GM18498 (cell line): Measurements from ENCODE around the gene TRAF4.

Experiments
- ATAC-seq: cut with Tn5 transposase; IDR thresholded peaks from one replicate; pipeline ENCODE4 v1.9.1; 2021; ENCODE audit warnings: mild to moderate bottlenecking, moderate library complexity; ENCODE audit not compliant: unreplicated experiment

TRAF4 gene

GRCh38 chr17:28743243-28744103 is at the start of gene TRAF4:
TSS of gene TRAF4 (plus strand) at chr17:28744011. CDS start at chr17:28744113, 102 bp downstream.
- peak; percentile 71 for ATAC-seq

- no peak for ATAC-seq
These were observed 45.4 kb upstream of the TRAF4 start for GRCh38 chr17:28698253-28698941.

- ATAC-seq = no peak
These were observed 43.5 kb upstream of the TRAF4 start for GRCh38 chr17:28700278-28700677.

- no peak for ATAC-seq
These were observed 42.9 kb upstream of the TRAF4 start for GRCh38 chr17:28700830-28701492.

- no peak for ATAC-seq
These were observed 41.6 kb upstream of the TRAF4 start for GRCh38 chr17:28702026-28702751.

GRCh38 chr17:28702752-28703150 is 41.1 kb upstream of the TRAF4 start:
- no peak for ATAC-seq

- no peak for ATAC-seq
These were observed 40.1 kb upstream of the TRAF4 start for GRCh38 chr17:28703552-28704218.

- no peak for ATAC-seq
These were observed 39.5 kb upstream of the TRAF4 start for GRCh38 chr17:28704219-28704858.

GRCh38 chr17:28705074-28705659 is 38.6 kb upstream of the TRAF4 start:
- ATAC-seq = no peak

GRCh38 chr17:28705728-28706334 is 38.0 kb upstream of the TRAF4 start:
- no peak for ATAC-seq

GRCh38 chr17:28706471-28707338 is 37.1 kb upstream of the TRAF4 start:
- no peak for ATAC-seq

- no peak for ATAC-seq
These were observed 36.5 kb upstream of the TRAF4 start for GRCh38 chr17:28707339-28707720.

- ATAC-seq = peak; percentile 89
These were observed 32.7 kb upstream of the TRAF4 start for GRCh38 chr17:28710861-28711722.

GRCh38 chr17:28711723-28712031 is 32.1 kb upstream of the TRAF4 start, which contains the start of gene PROCA1:
TSS of gene PROCA1 (minus strand) at chr17:28711888. CDS start at chr17:28711660, 228 bp downstream.
- ATAC-seq = peak; percentile 41

- ATAC-seq = no peak
These were observed 31.6 kb upstream of the TRAF4 start for GRCh38 chr17:28712032-28712704.

- ATAC-seq = no peak
These were observed 31.0 kb upstream of the TRAF4 start for GRCh38 chr17:28712705-28713415.
